8988T (cell line): ENCODE results near the gene SLC6A13.

Source experiments
- DNase-seq: peaks from one replicate; pipeline ENCODE4 v3.0.0; 2011

Gene SLC6A13

GRCh38 chr12:212715-213526, 49.7 kb downstream of the SLC6A13 start:
- no peak for DNase-seq

- DNase-seq = no peak
These were observed 50.3 kb downstream of the SLC6A13 start for GRCh38 chr12:212415-212714.

- no peak for DNase-seq
These were observed 50.8 kb downstream of the SLC6A13 start for GRCh38 chr12:211639-212414.

GRCh38 chr12:211142-211465, 51.5 kb downstream of the SLC6A13 start:
- no peak for DNase-seq

GRCh38 chr12:210277-211141, 52.1 kb downstream of the SLC6A13 start:
- no peak for DNase-seq

GRCh38 chr12:209851-210250, 52.8 kb downstream of the SLC6A13 start:
- DNase-seq = no peak

- DNase-seq = no peak
These were observed 53.4 kb downstream of the SLC6A13 start for GRCh38 chr12:209246-209645.

- no peak for DNase-seq
These were observed 53.8 kb downstream of the SLC6A13 start for GRCh38 chr12:208813-209212.

- DNase-seq = no peak
These were observed 54.8 kb downstream of the SLC6A13 start for GRCh38 chr12:207804-208203.

- no peak for DNase-seq
These were observed 55.7 kb downstream of the SLC6A13 start for GRCh38 chr12:206746-207440.

- DNase-seq = no peak
These were observed 57.6 kb downstream of the SLC6A13 start for GRCh38 chr12:205026-205425.

- DNase-seq = no peak
These were observed 58.4 kb downstream of the SLC6A13 start for GRCh38 chr12:204261-204678.

GRCh38 chr12:203462-204260, 59.0 kb downstream of the SLC6A13 start:
- DNase-seq = no peak

GRCh38 chr12:203074-203461, 59.6 kb downstream of the SLC6A13 start:
- no peak for DNase-seq

- no peak for DNase-seq
These were observed 60.4 kb downstream of the SLC6A13 start for GRCh38 chr12:202081-202731.

- DNase-seq = no peak
These were observed 61.3 kb downstream of the SLC6A13 start for GRCh38 chr12:201361-201760.

GRCh38 chr12:198705-199104, 63.9 kb downstream of the SLC6A13 start:
- DNase-seq = no peak

GRCh38 chr12:197911-198695, 64.5 kb downstream of the SLC6A13 start:
- no peak for DNase-seq

GRCh38 chr12:197347-197746, 65.3 kb downstream of the SLC6A13 start:
- no peak for DNase-seq

- DNase-seq = no peak
These were observed 66.2 kb downstream of the SLC6A13 start for GRCh38 chr12:196436-196835.

GRCh38 chr12:195951-196350, 66.7 kb downstream of the SLC6A13 start:
- no peak for DNase-seq
